Liver (tissue), 9 donors: ENCODE data around the gene RUFY4. TPM values are rescaled to one million over a fixed set of nuclear protein-coding genes. Genes with fewer than 3 reads are reported as not detected.
"Not testable (repeated sequence)": the region's sequence is repeated elsewhere in the genome, so short reads cannot be mapped to it uniquely, and the experiment has no call there.

Experiments used
- DNase-seq: peaks from one replicate; pipeline ENCODE4 v3.0.0-alpha.2; 2017; ENCODE audit warnings: low spot score
- H3K27ac ChIP-seq, 2 donors: one replicate each; pipeline ENCODE4 v1.7.0; 2013; ENCODE audit warnings: inconsistent platforms in 2 of 2, low read length in 2 of 2, control low read depth in 1 of 2, low read depth in 1 of 2, mild to moderate bottlenecking in 1 of 2
- H3K27me3 ChIP-seq, 4 donors: one replicate each; pipeline versions ENCODE4 v1.6.1 to v1.7.0; 2013; ENCODE audit warnings: low read length in 3 of 4, inconsistent platforms in 1 of 4, mild to moderate bottlenecking in 1 of 4, moderate library complexity in 1 of 4; ENCODE audit not compliant: control insufficient read depth in 4 of 4, insufficient read depth in 4 of 4
- H3K36me3 ChIP-seq, 4 donors: one replicate each; pipeline versions ENCODE4 v1.6.1 to v1.7.0; 2013; ENCODE audit warnings: low read length in 3 of 4, mild to moderate bottlenecking in 3 of 4, low read depth in 1 of 4, moderate library complexity in 1 of 4; ENCODE audit not compliant: control insufficient read depth in 4 of 4, insufficient read depth in 3 of 4
- H3K4me1 ChIP-seq, 4 donors: one replicate each; pipeline versions ENCODE4 v1.6.1 to v1.7.0; 2013; ENCODE audit warnings: low read length in 3 of 4, mild to moderate bottlenecking in 3 of 4, moderate library complexity in 1 of 4; ENCODE audit not compliant: control insufficient read depth in 4 of 4, insufficient read depth in 4 of 4
- H3K4me3 ChIP-seq, 3 donors: one replicate each; pipeline versions ENCODE4 v1.6.1 to v1.7.0; 2013; ENCODE audit warnings: low read length in 3 of 3, control low read depth in 1 of 3, low read depth in 1 of 3, mild to moderate bottlenecking in 1 of 3
- H3K9ac ChIP-seq, 2 donors: one replicate each; pipeline ENCODE4 v1.7.0; 2013; ENCODE audit warnings: low read length in 2 of 2, mild to moderate bottlenecking in 2 of 2, moderate library complexity in 2 of 2, control low read depth in 1 of 2, low read depth in 1 of 2
- H3K9me3 ChIP-seq, 4 donors: one replicate each; pipeline versions ENCODE4 v1.6.1 to v1.7.0; 2013; ENCODE audit warnings: low read length in 3 of 4; ENCODE audit not compliant: control insufficient read depth in 4 of 4
- ATF3 ChIP-seq: IDR thresholded peaks from 2 replicates; pipeline ENCODE4 v1.6.1; 2016; ENCODE audit warnings: antibody characterized with exemption
- EGR1 ChIP-seq, 2 donors: IDR thresholded peaks; 2 replicates each; pipeline ENCODE4 v1.6.1; 2016 to 2018; ENCODE audit warnings: antibody characterized with exemption in 2 of 2, low read depth in 2 of 2
- FOXA1 ChIP-seq: IDR thresholded peaks from 2 replicates; pipeline ENCODE4 v1.6.1; 2016; ENCODE audit warnings: antibody characterized with exemption
- FOXA2 ChIP-seq: IDR thresholded peaks from 2 replicates; pipeline ENCODE4 v1.6.1; 2016; ENCODE audit warnings: antibody characterized with exemption
- GABPA ChIP-seq, 2 donors: IDR thresholded peaks in 1 of 2; conservative IDR thresholded peaks in 1 of 2; 2 replicates each; pipeline ENCODE4 v1.6.1; 2016; ENCODE audit warnings: antibody characterized with exemption in 2 of 2, mild to moderate bottlenecking in 1 of 2, moderate library complexity in 1 of 2
- HNF4A ChIP-seq, 2 donors: conservative IDR thresholded peaks; 2 replicates each; pipeline ENCODE4 v1.6.1; 2016; ENCODE audit warnings: antibody characterized with exemption in 2 of 2, mild to moderate bottlenecking in 2 of 2
- HNF4G ChIP-seq: IDR thresholded peaks from 2 replicates; pipeline ENCODE4 v1.6.1; 2016; ENCODE audit warnings: antibody characterized with exemption
- JUND ChIP-seq, 2 donors: IDR thresholded peaks; 2 replicates each; pipeline ENCODE4 v1.6.1; 2016; ENCODE audit warnings: antibody characterized with exemption in 2 of 2
- MAX ChIP-seq: IDR thresholded peaks from 2 replicates; pipeline ENCODE4 v1.6.1; 2016; ENCODE audit warnings: antibody characterized with exemption
- NR2F2 ChIP-seq: IDR thresholded peaks from 2 replicates; pipeline ENCODE4 v1.6.1; 2016; ENCODE audit warnings: antibody characterized with exemption
- RAD21 ChIP-seq, 2 donors: IDR thresholded peaks; 2 replicates each; pipeline ENCODE4 v1.6.1; 2016; ENCODE audit warnings: antibody characterized with exemption in 2 of 2, mild to moderate bottlenecking in 2 of 2
- REST ChIP-seq: IDR thresholded peaks from 2 replicates; pipeline ENCODE4 v1.6.1; 2016; ENCODE audit warnings: antibody characterized with exemption, mild to moderate bottlenecking
- RXRA ChIP-seq, 2 donors: IDR thresholded peaks; 2 replicates each; pipeline ENCODE4 v1.6.1; 2017 to 2018; ENCODE audit warnings: antibody characterized with exemption in 2 of 2, mild to moderate bottlenecking in 1 of 2
- SP1 ChIP-seq: IDR thresholded peaks from 2 replicates; pipeline ENCODE4 v1.6.1; 2018; ENCODE audit warnings: antibody characterized with exemption, mild to moderate bottlenecking
- TAF1 ChIP-seq: conservative IDR thresholded peaks from 2 replicates; pipeline ENCODE4 v1.6.1; 2016; ENCODE audit warnings: antibody characterized with exemption, mild to moderate bottlenecking
- YY1 ChIP-seq: IDR thresholded peaks from 2 replicates; pipeline ENCODE4 v1.6.1; 2016; ENCODE audit warnings: antibody characterized with exemption, mild to moderate bottlenecking
- WGBS: extraction: QIAGEN DNeasy Blood & Tissue Kit; methylation state at CpG from one replicate; pipeline ENCODE4 v1.1.7; 2013; 5-methylcytosine and 5-hydroxymethylcytosine counted together
- polyA plus RNA-seq, 2 donors: library from polyadenylated mRNA; stranded (reverse) in 1 of 2; unstranded in 1 of 2; fragments of 200-250 nt in 1 of 2; fragments of >200 nt in 1 of 2; fragmentation: Nextera tagmentation in 1 of 2; extraction: Ambion mirVana in 1 of 2; gene quantifications; one replicate each; pipeline versions ENCODE4 v1.2.1 to v1.2.3, GENCODE V29; 2013 to 2015
- total RNA-seq, 2 donors: library from RNA; depleted of rRNA; stranded (reverse); fragments of >200 nt; gene quantifications; one replicate each; pipeline ENCODE4 v1.2.3, GENCODE V29; 2014
- TF ChIP-seq, protein P1 (sequence below): fragments of 150-350 bp; IDR thresholded peaks from 2 replicates; pipeline ENCODE4 v1.5.1; 2017; ENCODE audit warnings: improper control_type of control experiment, low read depth, low read length; ENCODE audit not compliant: missing input control
- TF ChIP-seq, protein P2 (sequence below): IDR thresholded peaks from 2 replicates; pipeline ENCODE4 v1.6.1; 2016; ENCODE audit warnings: antibody characterized with exemption
- donor health status: healthy.
- donor health status: healthy.
- donor health status: healthy.
- donor health status: healthy.
- donor health status: healthy.

RUFY4 gene
- total and polyA plus RNA-seq, 4 donors = 0.05 to 0.08 (median 0.08) TPM; not detected in 1

DNA sequence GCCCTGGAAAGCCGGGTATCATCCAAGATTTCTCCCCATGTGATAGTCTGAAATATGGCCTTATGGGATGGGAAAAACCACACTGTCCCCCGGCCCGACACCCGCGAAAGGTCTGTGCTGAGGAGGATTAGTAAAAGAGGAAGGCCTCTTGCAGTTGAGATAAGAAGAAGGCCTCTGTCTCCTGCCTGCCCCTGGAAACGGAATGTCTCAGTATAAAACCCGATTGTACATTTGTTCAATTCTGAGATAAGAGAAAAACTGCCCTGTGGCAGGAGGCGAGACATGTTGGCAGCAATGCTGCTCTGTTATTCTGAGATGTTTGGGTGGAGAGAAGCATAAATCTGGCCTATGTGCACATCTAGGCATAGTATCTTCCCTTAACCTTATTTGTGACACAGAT is 26.8 kb downstream of the RUFY4 start:
- Histone ChIP-seq H3K4me3 (no peak overlapping the region), H3K4me1 (no peaks in the 10 kb centered on the region), H3K27me3 (no peaks in the 10 kb centered on the region), H3K9me3 (no peaks in the 10 kb centered on the region), H3K36me3 (no peaks in the 10 kb centered on the region), H3K9ac (no peak overlapping the region), H3K27ac (no peak overlapping the region)
- DNase-seq = no peak
- 69% methylated on average over 8 of the region's 8 CpGs for WGBS
- TF ChIP-seq JUND (IDR thresholded peaks at IDR 0.05) = no peak
- TF ChIP-seq FOXA1 = no peak
- TF ChIP-seq RAD21 (IDR thresholded peaks at IDR 0.05) = no peak
- no peak for TF ChIP-seq NR2F2
- TF ChIP-seq, protein P1, sequence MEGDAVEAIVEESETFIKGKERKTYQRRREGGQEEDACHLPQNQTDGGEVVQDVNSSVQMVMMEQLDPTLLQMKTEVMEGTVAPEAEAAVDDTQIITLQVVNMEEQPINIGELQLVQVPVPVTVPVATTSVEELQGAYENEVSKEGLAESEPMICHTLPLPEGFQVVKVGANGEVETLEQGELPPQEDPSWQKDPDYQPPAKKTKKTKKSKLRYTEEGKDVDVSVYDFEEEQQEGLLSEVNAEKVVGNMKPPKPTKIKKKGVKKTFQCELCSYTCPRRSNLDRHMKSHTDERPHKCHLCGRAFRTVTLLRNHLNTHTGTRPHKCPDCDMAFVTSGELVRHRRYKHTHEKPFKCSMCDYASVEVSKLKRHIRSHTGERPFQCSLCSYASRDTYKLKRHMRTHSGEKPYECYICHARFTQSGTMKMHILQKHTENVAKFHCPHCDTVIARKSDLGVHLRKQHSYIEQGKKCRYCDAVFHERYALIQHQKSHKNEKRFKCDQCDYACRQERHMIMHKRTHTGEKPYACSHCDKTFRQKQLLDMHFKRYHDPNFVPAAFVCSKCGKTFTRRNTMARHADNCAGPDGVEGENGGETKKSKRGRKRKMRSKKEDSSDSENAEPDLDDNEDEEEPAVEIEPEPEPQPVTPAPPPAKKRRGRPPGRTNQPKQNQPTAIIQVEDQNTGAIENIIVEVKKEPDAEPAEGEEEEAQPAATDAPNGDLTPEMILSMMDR = no peak

- H3K9ac ChIP-seq = no peak overlapping the region
- TF ChIP-seq EGR1 (IDR thresholded peaks at IDR 0.05; ENCODE audit: low read depth in 2 of 2) (no peak), GABPA (IDR thresholded peaks at IDR 0.05 in 1 of 2, conservative IDR thresholded peaks at IDR 0.05 in 1 of 2) (no peak), HNF4G (no peak), ATF3 (no peak), TAF1 (no peak), NR2F2 (no peak), JUND (IDR thresholded peaks at IDR 0.05) (no peak), HNF4A (conservative IDR thresholded peaks at IDR 0.05) (no peak), FOXA1 (no peak), RAD21 (IDR thresholded peaks at IDR 0.05) (no peak), FOXA2 (no peak), YY1 (no peak), SP1 (no peak), REST (no peak), RXRA (IDR thresholded peaks at IDR 0.05) (no peak), MAX (no peak)
- TF ChIP-seq, protein P1 = no peak
- TF ChIP-seq, protein P2, sequence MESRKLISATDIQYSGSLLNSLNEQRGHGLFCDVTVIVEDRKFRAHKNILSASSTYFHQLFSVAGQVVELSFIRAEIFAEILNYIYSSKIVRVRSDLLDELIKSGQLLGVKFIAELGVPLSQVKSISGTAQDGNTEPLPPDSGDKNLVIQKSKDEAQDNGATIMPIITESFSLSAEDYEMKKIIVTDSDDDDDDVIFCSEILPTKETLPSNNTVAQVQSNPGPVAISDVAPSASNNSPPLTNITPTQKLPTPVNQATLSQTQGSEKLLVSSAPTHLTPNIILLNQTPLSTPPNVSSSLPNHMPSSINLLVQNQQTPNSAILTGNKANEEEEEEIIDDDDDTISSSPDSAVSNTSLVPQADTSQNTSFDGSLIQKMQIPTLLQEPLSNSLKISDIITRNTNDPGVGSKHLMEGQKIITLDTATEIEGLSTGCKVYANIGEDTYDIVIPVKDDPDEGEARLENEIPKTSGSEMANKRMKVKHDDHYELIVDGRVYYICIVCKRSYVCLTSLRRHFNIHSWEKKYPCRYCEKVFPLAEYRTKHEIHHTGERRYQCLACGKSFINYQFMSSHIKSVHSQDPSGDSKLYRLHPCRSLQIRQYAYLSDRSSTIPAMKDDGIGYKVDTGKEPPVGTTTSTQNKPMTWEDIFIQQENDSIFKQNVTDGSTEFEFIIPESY = no peak
- DNase-seq = no peak
- H3K4me1 ChIP-seq = no peaks in the 10 kb centered on the region
- no peaks in the 10 kb centered on the region for H3K36me3 ChIP-seq
- WGBS = 70% methylated on average over 3 of the region's 3 CpGs
- peaks cover 0 to 2% (median 0%) of the 10 kb centered on the region in 4 donors for H3K27me3 ChIP-seq
- H3K4me3 ChIP-seq = no peak overlapping the region
- no peaks in the 10 kb centered on the region for H3K9me3 ChIP-seq
- no peak overlapping the region for H3K27ac ChIP-seq
Measured at GRCh38 chr2:218097975-218098374, 28.9 kb downstream of the RUFY4 start.

DNA sequence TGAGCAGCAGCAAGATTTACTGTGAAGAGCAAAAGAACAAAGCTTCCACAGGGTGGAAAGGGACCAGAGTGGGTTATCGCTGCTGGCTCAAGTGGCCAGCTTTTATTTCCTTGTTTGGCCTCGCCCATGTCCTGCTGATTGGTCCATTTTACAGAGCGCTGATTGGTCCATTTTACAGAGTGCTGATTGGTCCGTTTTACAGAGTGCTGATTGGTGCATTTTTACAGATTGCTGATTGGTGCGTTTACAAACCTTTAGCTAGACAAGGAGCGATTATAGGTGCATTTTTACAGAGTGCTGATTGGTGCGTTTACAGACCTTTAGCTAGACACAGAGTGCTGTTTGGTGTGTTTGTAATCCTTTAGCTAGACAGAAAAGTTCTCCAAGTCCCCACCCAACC is 39.8 kb downstream of the RUFY4 start:
- not testable (repeated sequence) for H3K36me3 ChIP-seq, H3K27ac ChIP-seq, H3K9me3 ChIP-seq, H3K4me1 ChIP-seq, H3K27me3 ChIP-seq, H3K9ac ChIP-seq, H3K4me3 ChIP-seq, DNase-seq
- 77% methylated on average over 7 of the region's 7 CpGs for WGBS
